ENCODE data around the gene AKIRIN2.

DNA sequence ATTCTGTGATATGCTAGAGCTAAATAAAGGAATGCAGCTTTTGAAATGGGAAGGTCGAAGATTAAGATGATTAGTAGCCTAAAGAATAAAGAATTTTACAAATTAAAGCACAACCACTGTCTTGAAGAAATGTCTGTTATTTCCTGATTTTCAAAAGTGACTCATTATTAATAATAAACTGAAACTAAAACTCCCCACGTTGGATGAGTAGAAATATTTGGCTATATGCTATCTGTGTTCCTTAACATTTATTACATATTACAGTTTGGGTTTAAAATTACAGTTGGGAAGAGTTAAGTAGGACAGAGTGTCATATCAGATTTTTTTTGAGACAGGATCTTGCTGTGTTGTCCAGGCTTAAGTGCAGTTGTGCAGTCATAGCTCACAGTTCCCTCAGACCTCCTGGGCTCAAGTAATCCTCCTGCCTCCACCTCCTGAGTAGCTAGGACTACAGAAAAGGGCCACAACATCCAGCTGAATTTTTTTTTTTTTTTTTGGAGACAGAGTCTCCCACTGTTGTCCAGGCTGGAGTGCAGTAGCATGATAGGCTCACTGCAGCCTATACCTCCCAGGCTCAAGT, 47.1 kb downstream of the AKIRIN2 start:
- TF ChIP-seq EP300 (IDR thresholded peaks at IDR 0.05; ENCODE audit: borderline replicate concordance in 1 of 2, low read depth in 1 of 2, low read length in 1 of 2) (no peak), JUND (IDR thresholded peaks at IDR 0.05) (no peak), RAD21 (IDR thresholded peaks at IDR 0.05; ENCODE audit: low read length) (no peak), TEAD4 (IDR thresholded peaks at IDR 0.05; ENCODE audit: borderline replicate concordance, insufficient read depth) (no peak), TAF1 (IDR thresholded peaks at IDR 0.05; ENCODE audit: borderline replicate concordance, low read depth, low read length) (no peak), YY1 (IDR thresholded peaks at IDR 0.05; ENCODE audit: low read depth) (no peak)
- TF ChIP-seq, protein P1, sequence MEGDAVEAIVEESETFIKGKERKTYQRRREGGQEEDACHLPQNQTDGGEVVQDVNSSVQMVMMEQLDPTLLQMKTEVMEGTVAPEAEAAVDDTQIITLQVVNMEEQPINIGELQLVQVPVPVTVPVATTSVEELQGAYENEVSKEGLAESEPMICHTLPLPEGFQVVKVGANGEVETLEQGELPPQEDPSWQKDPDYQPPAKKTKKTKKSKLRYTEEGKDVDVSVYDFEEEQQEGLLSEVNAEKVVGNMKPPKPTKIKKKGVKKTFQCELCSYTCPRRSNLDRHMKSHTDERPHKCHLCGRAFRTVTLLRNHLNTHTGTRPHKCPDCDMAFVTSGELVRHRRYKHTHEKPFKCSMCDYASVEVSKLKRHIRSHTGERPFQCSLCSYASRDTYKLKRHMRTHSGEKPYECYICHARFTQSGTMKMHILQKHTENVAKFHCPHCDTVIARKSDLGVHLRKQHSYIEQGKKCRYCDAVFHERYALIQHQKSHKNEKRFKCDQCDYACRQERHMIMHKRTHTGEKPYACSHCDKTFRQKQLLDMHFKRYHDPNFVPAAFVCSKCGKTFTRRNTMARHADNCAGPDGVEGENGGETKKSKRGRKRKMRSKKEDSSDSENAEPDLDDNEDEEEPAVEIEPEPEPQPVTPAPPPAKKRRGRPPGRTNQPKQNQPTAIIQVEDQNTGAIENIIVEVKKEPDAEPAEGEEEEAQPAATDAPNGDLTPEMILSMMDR (IDR thresholded peaks at IDR 0.05), result no peak
- TF ChIP-seq, protein P2, sequence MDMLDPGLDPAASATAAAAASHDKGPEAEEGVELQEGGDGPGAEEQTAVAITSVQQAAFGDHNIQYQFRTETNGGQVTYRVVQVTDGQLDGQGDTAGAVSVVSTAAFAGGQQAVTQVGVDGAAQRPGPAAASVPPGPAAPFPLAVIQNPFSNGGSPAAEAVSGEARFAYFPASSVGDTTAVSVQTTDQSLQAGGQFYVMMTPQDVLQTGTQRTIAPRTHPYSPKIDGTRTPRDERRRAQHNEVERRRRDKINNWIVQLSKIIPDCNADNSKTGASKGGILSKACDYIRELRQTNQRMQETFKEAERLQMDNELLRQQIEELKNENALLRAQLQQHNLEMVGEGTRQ (IDR thresholded peaks at IDR 0.05; ENCODE audit: borderline replicate concordance, low read depth, low read length), result no peak

All from SK-N-SH (cell line).